Stimulated activated CD8-positive, alpha-beta memory T cell treated with anti-CD3 and anti-CD28 coated beads, Interleukin-4, amount 100 ng/mL, for 1 hour (primary cell): ENCODE measurements around the gene ADGRA1.
"Not testable (repeated sequence)": the region's sequence is repeated elsewhere in the genome, so short reads cannot be mapped to it uniquely, and the experiment has no call there.

Source experiments
- DNase-seq, 2 donors: peaks; one replicate each; pipeline ENCODE4 v3.0.0-alpha.2; 2020; ENCODE audit warnings: low read depth in 2 of 2, low spot score in 1 of 2

Gene ADGRA1

GRCh38 chr10:133087679-133088178 is at the start of gene ADGRA1:
Gene ADGRA1 (plus strand): TSS chr10:133087924. CDS start chr10:133088910, 986 bp downstream.
- DNase-seq, result no peak

- no peak for DNase-seq
These were observed 49.5 kb upstream of the ADGRA1 start for GRCh38 chr10:133038036-133038823.

- no peak for DNase-seq
These were observed 48.5 kb upstream of the ADGRA1 start for GRCh38 chr10:133039107-133039802.

GRCh38 chr10:133039803-133040165 is 47.9 kb upstream of the ADGRA1 start:
- DNase-seq, result no peak

- no peak for DNase-seq
These were observed 47.5 kb upstream of the ADGRA1 start for GRCh38 chr10:133040198-133040597.

- no peak for DNase-seq
These were observed 46.6 kb upstream of the ADGRA1 start for GRCh38 chr10:133041101-133041500.

- DNase-seq, result no peak
These were observed 45.7 kb upstream of the ADGRA1 start for GRCh38 chr10:133042061-133042460.

GRCh38 chr10:133042816-133043215 is 44.9 kb upstream of the ADGRA1 start:
- no peak for DNase-seq

- DNase-seq, result no peak
These were observed 44.0 kb upstream of the ADGRA1 start for GRCh38 chr10:133043541-133044225.

GRCh38 chr10:133044401-133044811 is 43.3 kb upstream of the ADGRA1 start:
- DNase-seq, result no peak

GRCh38 chr10:133045556-133046389 is 42.0 kb upstream of the ADGRA1 start:
- no peak for DNase-seq

- DNase-seq, result no peak
These were observed 41.3 kb upstream of the ADGRA1 start for GRCh38 chr10:133046390-133046765.

- DNase-seq, result no peak
These were observed 40.1 kb upstream of the ADGRA1 start for GRCh38 chr10:133047526-133048123.

GRCh38 chr10:133048266-133048665 is 39.5 kb upstream of the ADGRA1 start:
- no peak for DNase-seq

GRCh38 chr10:133048926-133049325 is 38.8 kb upstream of the ADGRA1 start:
- no peak for DNase-seq

GRCh38 chr10:133049639-133050038 is 38.1 kb upstream of the ADGRA1 start:
- no peak for DNase-seq

GRCh38 chr10:133050371-133050770 is 37.4 kb upstream of the ADGRA1 start:
- no peak for DNase-seq

GRCh38 chr10:133052076-133052475 is 35.6 kb upstream of the ADGRA1 start:
- no peak for DNase-seq

- DNase-seq, result not testable (repeated sequence)
These were observed 34.1 kb upstream of the ADGRA1 start for GRCh38 chr10:133053527-133054133.

- DNase-seq, result no peak
These were observed 32.3 kb upstream of the ADGRA1 start for GRCh38 chr10:133055470-133055869.
